T-helper 2 cell treated with Interferon-gamma antibody and Interleukin-4, amounts not matched to agents 5 μg/mL and 100 μg/mL, for 36 hours (primary cell): ENCODE data around the gene SMIM8.

Experiments used
- DNase-seq: peaks from one replicate; pipeline ENCODE4 v3.0.0; 2021; ENCODE audit warnings: low spot score
- H3K27ac Mint-ChIP-seq: one replicate; pipeline ENCODE4 v1.8.0; 2021; ENCODE audit warnings: mild to moderate bottlenecking, mixed read lengths
- H3K27me3 Mint-ChIP-seq: one replicate; pipeline ENCODE4 v1.8.0; 2021; ENCODE audit warnings: low read depth, mixed read lengths
- H3K36me3 Mint-ChIP-seq: one replicate; pipeline ENCODE4 v1.8.0; 2021; ENCODE audit warnings: low read depth, mixed read lengths
- H3K4me1 Mint-ChIP-seq: one replicate; pipeline ENCODE4 v1.8.0; 2021; ENCODE audit warnings: low read depth, mixed read lengths
- H3K4me3 Mint-ChIP-seq: one replicate; pipeline ENCODE4 v1.8.0; 2022; ENCODE audit warnings: mild to moderate bottlenecking, moderate library complexity, mixed read lengths
- H3K9me3 Mint-ChIP-seq: one replicate; pipeline ENCODE4 v1.8.0; 2021; ENCODE audit warnings: mixed read lengths

Gene SMIM8

GRCh38 chr6:87346700-87347099 lies 24.3 kb downstream of the SMIM8 start:
- no peaks in the 10 kb centered on the region for H3K4me1 Mint-ChIP-seq
- no peaks in the 10 kb centered on the region for H3K36me3 Mint-ChIP-seq
- H3K27ac Mint-ChIP-seq: no peak overlapping the region
- no peaks in the 10 kb centered on the region for H3K27me3 Mint-ChIP-seq
- H3K9me3 Mint-ChIP-seq: no peaks in the 10 kb centered on the region
- no peak overlapping the region for H3K4me3 Mint-ChIP-seq
- DNase-seq: no peak

- Mint-ChIP-seq H3K4me3 (no peak overlapping the region), H3K27me3 (no peaks in the 10 kb centered on the region), H3K9me3 (no peaks in the 10 kb centered on the region), H3K27ac (no peak overlapping the region), H3K36me3 (no peaks in the 10 kb centered on the region), H3K4me1 (no peaks in the 10 kb centered on the region)
- no peak for DNase-seq
These were observed 27.5 kb downstream of the SMIM8 start for GRCh38 chr6:87349896-87350295.

GRCh38 chr6:87350516-87350915 lies 28.1 kb downstream of the SMIM8 start:
- no peak for DNase-seq
- Mint-ChIP-seq H3K4me1 (no peaks in the 10 kb centered on the region), H3K9me3 (no peaks in the 10 kb centered on the region), H3K27me3 (no peaks in the 10 kb centered on the region), H3K36me3 (no peaks in the 10 kb centered on the region), H3K4me3 (no peak overlapping the region), H3K27ac (no peak overlapping the region)

- H3K4me3 Mint-ChIP-seq: no peak overlapping the region
- H3K4me1 Mint-ChIP-seq: no peaks in the 10 kb centered on the region
- H3K9me3 Mint-ChIP-seq: no peaks in the 10 kb centered on the region
- no peaks in the 10 kb centered on the region for H3K36me3 Mint-ChIP-seq
- no peaks in the 10 kb centered on the region for H3K27me3 Mint-ChIP-seq
- no peak for DNase-seq
- no peak overlapping the region for H3K27ac Mint-ChIP-seq
These were observed 29.2 kb downstream of the SMIM8 start for GRCh38 chr6:87351583-87351982.

GRCh38 chr6:87356181-87356580 lies 33.8 kb downstream of the SMIM8 start:
- H3K27me3 Mint-ChIP-seq: no peaks in the 10 kb centered on the region
- no peaks in the 10 kb centered on the region for H3K4me1 Mint-ChIP-seq
- no peak for DNase-seq
- no peak overlapping the region for H3K4me3 Mint-ChIP-seq
- no peak overlapping the region for H3K27ac Mint-ChIP-seq
- H3K36me3 Mint-ChIP-seq: no peaks in the 10 kb centered on the region
- H3K9me3 Mint-ChIP-seq: no peaks in the 10 kb centered on the region

- H3K4me1 Mint-ChIP-seq: no peaks in the 10 kb centered on the region
- DNase-seq: no peak
- H3K9me3 Mint-ChIP-seq: no peaks in the 10 kb centered on the region
- H3K4me3 Mint-ChIP-seq: no peak overlapping the region
- H3K27me3 Mint-ChIP-seq: no peaks in the 10 kb centered on the region
- no peak overlapping the region for H3K27ac Mint-ChIP-seq
- no peaks in the 10 kb centered on the region for H3K36me3 Mint-ChIP-seq
These were observed 35.2 kb downstream of the SMIM8 start for GRCh38 chr6:87357479-87358196.

- H3K27me3 Mint-ChIP-seq: no peaks in the 10 kb centered on the region
- no peak overlapping the region for H3K4me3 Mint-ChIP-seq
- H3K27ac Mint-ChIP-seq: no peak overlapping the region
- H3K36me3 Mint-ChIP-seq: no peaks in the 10 kb centered on the region
- no peaks in the 10 kb centered on the region for H3K4me1 Mint-ChIP-seq
- no peak for DNase-seq
- H3K9me3 Mint-ChIP-seq: no peaks in the 10 kb centered on the region
These were observed 42.3 kb downstream of the SMIM8 start for GRCh38 chr6:87364602-87365252.

- Mint-ChIP-seq H3K27me3 (no peaks in the 10 kb centered on the region), H3K27ac (no peak overlapping the region), H3K9me3 (no peaks in the 10 kb centered on the region), H3K36me3 (no peaks in the 10 kb centered on the region), H3K4me3 (no peak overlapping the region), H3K4me1 (no peaks in the 10 kb centered on the region)
- DNase-seq: no peak
These were observed 43.9 kb downstream of the SMIM8 start for GRCh38 chr6:87366072-87366827.

- no peaks in the 10 kb centered on the region for H3K9me3 Mint-ChIP-seq
- H3K4me1 Mint-ChIP-seq: no peaks in the 10 kb centered on the region
- no peak for DNase-seq
- H3K36me3 Mint-ChIP-seq: no peaks in the 10 kb centered on the region
- no peak overlapping the region for H3K4me3 Mint-ChIP-seq
- H3K27me3 Mint-ChIP-seq: no peaks in the 10 kb centered on the region
- H3K27ac Mint-ChIP-seq: no peak overlapping the region
These were observed 44.5 kb downstream of the SMIM8 start for GRCh38 chr6:87366899-87367298.

- Mint-ChIP-seq H3K27ac (no peak overlapping the region), H3K4me1 (no peaks in the 10 kb centered on the region), H3K9me3 (no peaks in the 10 kb centered on the region), H3K27me3 (no peaks in the 10 kb centered on the region), H3K4me3 (no peak overlapping the region), H3K36me3 (no peaks in the 10 kb centered on the region)
- DNase-seq: no peak
These were observed 51.0 kb downstream of the SMIM8 start for GRCh38 chr6:87373377-87373776.

- no peak for DNase-seq
- Mint-ChIP-seq H3K9me3 (no peaks in the 10 kb centered on the region), H3K4me3 (no peak overlapping the region)
These were observed 52.9 kb downstream of the SMIM8 start for GRCh38 chr6:87375315-87375714.

GRCh38 chr6:87376643-87377042 lies 54.3 kb downstream of the SMIM8 start:
- H3K4me3 Mint-ChIP-seq: no peak overlapping the region
- no peaks in the 10 kb centered on the region for H3K36me3 Mint-ChIP-seq
- H3K27me3 Mint-ChIP-seq: no peaks in the 10 kb centered on the region
- DNase-seq: no peak
- no peaks in the 10 kb centered on the region for H3K9me3 Mint-ChIP-seq
- peaks cover 6% of the 10 kb centered on the region for H3K4me1 Mint-ChIP-seq
- no peak overlapping the region for H3K27ac Mint-ChIP-seq

More at GRCh38 chr6:87375315-87375714, 52.9 kb downstream of the SMIM8 start:
- Mint-ChIP-seq H3K4me1 (peaks cover 6% of the 10 kb centered on the region), H3K27me3 (no peaks in the 10 kb centered on the region), H3K27ac (no peak overlapping the region), H3K36me3 (no peaks in the 10 kb centered on the region)

GRCh38 chr6:87378947-87379346 lies 56.6 kb downstream of the SMIM8 start:
- no peak for DNase-seq
- H3K4me1 Mint-ChIP-seq: peaks cover 6% of the 10 kb centered on the region
- no peaks in the 10 kb centered on the region for H3K36me3 Mint-ChIP-seq
- no peak overlapping the region for H3K4me3 Mint-ChIP-seq
- H3K27ac Mint-ChIP-seq: no peak overlapping the region
- H3K27me3 Mint-ChIP-seq: no peaks in the 10 kb centered on the region
- no peaks in the 10 kb centered on the region for H3K9me3 Mint-ChIP-seq

GRCh38 chr6:87382861-87383260 lies 60.5 kb downstream of the SMIM8 start:
- Mint-ChIP-seq H3K4me3 (no peak overlapping the region), H3K36me3 (no peaks in the 10 kb centered on the region), H3K27ac (no peak overlapping the region), H3K9me3 (no peaks in the 10 kb centered on the region), H3K4me1 (peaks cover 6% of the 10 kb centered on the region), H3K27me3 (no peaks in the 10 kb centered on the region)
- no peak for DNase-seq
